BLaER1 (cell line): ENCODE data around the gene SLIT3.

ENCODE experiments used
- H3K27ac ChIP-seq: shearing (Covaris generic); formaldehyde crosslinking; 2 replicates; pipeline ENCODE4 v1.8.1; 2022
- H3K27me3 ChIP-seq: shearing (Covaris generic); formaldehyde crosslinking; 2 replicates; pipeline ENCODE4 v1.8.1; 2022
- H3K36me3 ChIP-seq: shearing (Covaris generic); formaldehyde crosslinking; 2 replicates; pipeline ENCODE4 v1.8.1; 2022
- H3K4me1 ChIP-seq: shearing (Covaris generic); formaldehyde crosslinking; 2 replicates; pipeline ENCODE4 v1.8.1; 2022
- H3K4me2 ChIP-seq: shearing (Covaris generic); formaldehyde crosslinking; 2 replicates; pipeline ENCODE4 v1.8.1; 2022
- H3K4me3 ChIP-seq: shearing (Covaris generic); formaldehyde crosslinking; 2 replicates; pipeline ENCODE4 v1.8.1; 2022
- H3K9ac ChIP-seq: shearing (Covaris generic); formaldehyde crosslinking; 2 replicates; pipeline ENCODE4 v1.8.1; 2022
- H3K9me3 ChIP-seq: shearing (Covaris generic); formaldehyde crosslinking; 2 replicates; pipeline ENCODE4 v1.8.1; 2022
- H4K20me1 ChIP-seq: shearing (Covaris generic); formaldehyde crosslinking; 2 replicates; pipeline ENCODE4 v1.8.1; 2022
- Cebpa-rat ChIP-seq: shearing (Covaris generic); IDR thresholded peaks from 2 replicates; pipeline ENCODE4 v1.8.1; 2022

The SLIT3 gene

DNA sequence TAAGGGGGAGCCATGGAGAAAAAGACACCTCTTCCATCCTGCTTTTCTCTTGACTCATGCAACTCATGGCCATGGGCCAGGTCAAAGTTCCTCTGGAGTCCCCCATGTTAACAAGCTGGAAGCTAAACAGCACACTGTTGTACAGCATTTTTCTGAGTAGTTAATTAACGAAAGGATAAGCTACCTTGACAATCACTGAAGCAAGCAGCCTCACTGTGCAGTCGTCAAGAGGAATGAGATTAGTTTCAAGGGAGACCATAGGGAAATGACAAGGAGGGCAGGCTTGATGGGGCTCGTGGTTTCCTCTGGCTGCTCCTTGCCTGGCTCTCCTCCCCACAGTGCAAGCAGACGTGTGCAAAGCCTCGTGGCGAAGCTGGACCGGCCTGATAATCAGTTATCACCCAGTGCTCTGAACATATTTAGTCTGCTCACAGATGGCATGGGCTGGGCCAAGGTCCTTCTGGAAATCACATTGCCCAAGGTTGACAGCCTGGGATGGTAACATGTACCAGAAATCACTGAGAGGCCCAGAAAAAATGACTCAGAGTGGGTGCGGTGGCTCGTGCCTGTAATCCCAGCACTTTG, 209.5 kb downstream of the SLIT3 start:
- Histone ChIP-seq H3K9me3 (peaks cover 6% of the 10 kb centered on the region; the same call in 1 of the 2 replicates), H3K4me3 (no peak overlapping the region), H3K36me3 (no peaks in the 10 kb centered on the region), H3K4me1 (no peaks in the 10 kb centered on the region), H3K27ac (no peak overlapping the region), H3K4me2 (no peak overlapping the region), H4K20me1 (no peaks in the 10 kb centered on the region), H3K9ac (no peak overlapping the region), H3K27me3 (no peaks in the 10 kb centered on the region)
- no peak for TF ChIP-seq Cebpa-rat

DNA sequence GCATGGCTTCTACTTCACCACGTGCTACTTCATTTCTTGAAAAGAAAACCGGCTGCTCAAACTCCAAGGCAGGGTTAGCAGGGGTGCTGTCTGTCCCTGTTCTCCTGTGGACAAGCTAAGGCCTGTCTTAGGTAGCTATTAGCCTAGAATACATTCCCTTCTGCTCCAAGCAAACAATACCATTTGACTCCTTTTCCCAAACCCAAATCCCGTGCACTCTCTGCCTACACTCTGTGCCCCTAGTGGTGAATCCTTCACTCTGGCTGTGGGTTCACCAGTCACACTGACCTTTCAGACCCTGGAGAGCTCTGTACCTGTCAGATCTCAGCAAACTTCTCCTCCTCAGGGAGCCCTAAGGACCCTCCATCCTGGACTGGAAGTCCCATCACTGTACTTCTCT, 211.6 kb downstream of the SLIT3 start:
- no peaks in the 10 kb centered on the region for H3K4me1 ChIP-seq
- H3K36me3 ChIP-seq, result no peaks in the 10 kb centered on the region
- H3K9me3 ChIP-seq, result peaks cover 6% of the 10 kb centered on the region; the same call in 1 of the 2 replicates
- no peak overlapping the region for H3K4me2 ChIP-seq
- no peak overlapping the region for H3K9ac ChIP-seq
- no peaks in the 10 kb centered on the region for H3K27me3 ChIP-seq
- H4K20me1 ChIP-seq, result no peaks in the 10 kb centered on the region
- no peak overlapping the region for H3K27ac ChIP-seq
- no peak overlapping the region for H3K4me3 ChIP-seq
- no peak for TF ChIP-seq Cebpa-rat

- H3K9ac ChIP-seq, result no peak overlapping the region
- H3K36me3 ChIP-seq, result no peaks in the 10 kb centered on the region
- H3K4me1 ChIP-seq, result no peaks in the 10 kb centered on the region
- H3K4me2 ChIP-seq, result no peak overlapping the region
- no peak overlapping the region for H3K27ac ChIP-seq
- H4K20me1 ChIP-seq, result no peaks in the 10 kb centered on the region
- H3K27me3 ChIP-seq, result no peaks in the 10 kb centered on the region
- no peak for TF ChIP-seq Cebpa-rat
- H3K4me3 ChIP-seq, result no peak overlapping the region
- H3K9me3 ChIP-seq, result peaks cover 6% of the 10 kb centered on the region; the same call in 1 of the 2 replicates
These were observed 212.8 kb downstream of the SLIT3 start for GRCh38 chr5:169088028-169088725.

DNA sequence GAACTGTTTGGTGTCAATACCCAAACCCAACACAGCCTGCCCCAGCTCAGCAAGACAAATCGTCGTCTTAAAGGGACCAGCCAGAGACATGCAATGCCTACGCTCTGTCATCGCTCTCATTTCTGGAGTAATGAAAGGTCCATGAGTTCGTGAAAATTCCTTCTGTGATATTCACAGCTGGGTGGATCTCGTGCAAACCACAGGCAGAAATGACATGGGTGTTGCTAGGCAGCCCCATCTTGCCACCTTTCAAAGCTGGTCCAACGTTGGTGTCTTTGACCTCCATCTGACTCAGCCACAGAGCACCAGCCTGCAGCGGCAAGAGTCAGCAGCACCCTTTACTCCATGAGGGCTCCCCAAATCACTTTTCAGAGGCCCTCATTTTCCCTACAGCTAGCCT, 215.3 kb downstream of the SLIT3 start:
- H3K27me3 ChIP-seq, result no peaks in the 10 kb centered on the region

DNA sequence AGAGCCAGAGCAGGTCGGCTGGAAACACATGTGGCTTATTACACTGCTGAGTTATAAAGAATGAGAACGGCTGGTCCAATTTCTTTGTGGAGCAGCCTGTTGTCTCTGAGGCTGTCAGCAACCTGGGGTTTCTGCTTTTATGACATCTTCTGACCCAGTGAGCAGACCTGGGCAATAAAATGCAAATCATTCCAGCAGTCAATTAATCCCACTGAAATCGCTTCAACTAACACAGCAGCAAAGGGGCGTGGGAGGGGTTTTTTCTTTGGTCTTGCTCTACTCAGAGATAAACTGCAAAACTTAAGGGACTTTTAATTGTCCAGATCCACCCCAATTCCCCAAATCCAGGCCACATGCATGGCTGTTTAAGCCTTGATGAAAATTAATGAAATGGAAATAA, 215.7 kb downstream of the SLIT3 start:
- Histone ChIP-seq H4K20me1 (no peaks in the 10 kb centered on the region), H3K36me3 (no peaks in the 10 kb centered on the region), H3K27me3 (no peaks in the 10 kb centered on the region), H3K4me3 (no peak overlapping the region), H3K4me1 (no peaks in the 10 kb centered on the region), H3K9me3 (0 out of 2 replicates have a peak, but pooled peaks cover 2% of the 10 kb centered on the region), H3K4me2 (no peak overlapping the region), H3K9ac (no peak overlapping the region), H3K27ac (no peak overlapping the region)
- no peak for TF ChIP-seq Cebpa-rat

More for the DNA sequence above, 215.3 kb downstream of the SLIT3 start:
- Histone ChIP-seq H3K4me3 (no peak overlapping the region), H4K20me1 (no peaks in the 10 kb centered on the region), H3K27ac (no peak overlapping the region), H3K36me3 (no peaks in the 10 kb centered on the region), H3K4me1 (no peaks in the 10 kb centered on the region), H3K9me3 (peaks cover 6% of the 10 kb centered on the region; the same call in 1 of the 2 replicates), H3K4me2 (no peak overlapping the region), H3K9ac (no peak overlapping the region)
- TF ChIP-seq Cebpa-rat, result no peak

DNA sequence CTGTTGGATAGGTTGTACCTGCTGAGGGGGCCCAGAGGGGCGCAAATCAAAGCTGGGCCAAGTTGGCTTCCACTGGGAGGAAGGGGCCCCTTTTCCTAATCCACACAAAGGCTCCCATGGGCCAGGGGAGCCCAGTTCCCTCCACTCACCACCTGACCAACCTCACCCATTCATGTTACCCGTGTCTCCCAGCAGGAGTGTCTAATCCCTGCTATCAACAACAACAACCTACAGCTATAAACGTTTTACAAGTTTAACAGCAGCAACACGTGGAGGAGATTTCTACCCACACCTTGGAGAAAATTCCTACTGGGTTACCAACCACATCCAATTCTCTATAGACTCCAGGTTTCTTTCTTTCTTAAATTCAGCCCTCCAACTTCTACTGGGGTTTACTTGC, 216.2 kb downstream of the SLIT3 start:
- no peak for TF ChIP-seq Cebpa-rat
- no peak overlapping the region for H3K9ac ChIP-seq
- no peaks in the 10 kb centered on the region for H3K36me3 ChIP-seq
- no peaks in the 10 kb centered on the region for H3K4me1 ChIP-seq
- no peaks in the 10 kb centered on the region for H4K20me1 ChIP-seq
- H3K27me3 ChIP-seq, result no peaks in the 10 kb centered on the region
- no peak overlapping the region for H3K4me3 ChIP-seq
- H3K4me2 ChIP-seq, result no peak overlapping the region
- no peak overlapping the region for H3K27ac ChIP-seq
- no peaks in the 10 kb centered on the region for H3K9me3 ChIP-seq

DNA sequence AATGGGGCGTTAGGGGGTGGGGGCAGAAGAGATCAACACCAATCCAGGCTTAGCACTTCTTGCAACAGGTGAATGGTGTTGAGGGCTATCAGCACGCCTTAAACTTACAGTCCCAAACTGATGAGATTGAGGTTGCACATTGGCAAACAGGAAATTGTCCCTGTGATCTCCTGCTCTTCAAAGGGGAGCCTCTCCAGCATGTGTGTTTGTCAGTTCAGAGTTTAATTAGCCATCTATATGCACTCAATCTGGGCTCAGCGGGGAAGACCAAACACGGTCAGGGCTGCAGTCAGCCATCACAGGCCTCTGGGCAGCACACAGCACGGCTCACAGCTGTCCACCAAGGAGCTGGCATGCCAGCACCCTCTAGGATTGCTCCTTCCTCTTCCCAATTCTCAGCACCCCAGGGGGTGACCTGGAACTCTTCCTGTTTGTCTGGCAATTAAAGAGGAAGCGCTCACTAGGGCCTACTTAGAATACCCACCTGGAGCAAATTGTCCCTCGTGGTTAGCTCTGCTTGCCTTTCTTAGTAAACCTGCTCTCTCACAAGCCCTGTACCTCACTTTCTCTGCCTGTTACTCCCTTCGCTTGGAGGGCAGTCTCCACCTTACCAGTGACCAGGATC, 217.4 kb downstream of the SLIT3 start:
- Histone ChIP-seq H3K4me2 (no peak overlapping the region), H3K27me3 (no peaks in the 10 kb centered on the region), H3K9me3 (no peaks in the 10 kb centered on the region), H3K4me1 (no peaks in the 10 kb centered on the region), H3K36me3 (no peaks in the 10 kb centered on the region), H3K27ac (no peak overlapping the region), H4K20me1 (no peaks in the 10 kb centered on the region), H3K4me3 (no peak overlapping the region), H3K9ac (no peak overlapping the region)
- no peak for TF ChIP-seq Cebpa-rat

GRCh38 chr5:169081000-169081724, 219.8 kb downstream of the SLIT3 start:
- H3K9ac ChIP-seq, result no peak overlapping the region
- H3K36me3 ChIP-seq, result no peaks in the 10 kb centered on the region
- H3K4me2 ChIP-seq, result no peak overlapping the region
- no peaks in the 10 kb centered on the region for H3K9me3 ChIP-seq
- no peaks in the 10 kb centered on the region for H4K20me1 ChIP-seq
- H3K4me1 ChIP-seq, result no peaks in the 10 kb centered on the region
- H3K4me3 ChIP-seq, result no peak overlapping the region
- H3K27ac ChIP-seq, result no peak overlapping the region
- TF ChIP-seq Cebpa-rat, result no peak
- no peaks in the 10 kb centered on the region for H3K27me3 ChIP-seq

GRCh38 chr5:169080448-169080911, 220.5 kb downstream of the SLIT3 start:
- H4K20me1 ChIP-seq, result no peaks in the 10 kb centered on the region
- H3K27ac ChIP-seq, result no peak overlapping the region
- no peak overlapping the region for H3K4me2 ChIP-seq
- no peaks in the 10 kb centered on the region for H3K9me3 ChIP-seq
- no peaks in the 10 kb centered on the region for H3K4me1 ChIP-seq
- no peak overlapping the region for H3K4me3 ChIP-seq
- H3K27me3 ChIP-seq, result no peaks in the 10 kb centered on the region
- H3K9ac ChIP-seq, result no peak overlapping the region
- no peaks in the 10 kb centered on the region for H3K36me3 ChIP-seq
- no peak for TF ChIP-seq Cebpa-rat
